ENCODE results near the gene GIMAP2. TPM values are rescaled to one million over a fixed set of nuclear protein-coding genes. Genes with fewer than 3 reads are reported as not detected.

GIMAP2 gene
- total RNA-seq, 1 experiment from 2014 or later: not detected

DNA sequence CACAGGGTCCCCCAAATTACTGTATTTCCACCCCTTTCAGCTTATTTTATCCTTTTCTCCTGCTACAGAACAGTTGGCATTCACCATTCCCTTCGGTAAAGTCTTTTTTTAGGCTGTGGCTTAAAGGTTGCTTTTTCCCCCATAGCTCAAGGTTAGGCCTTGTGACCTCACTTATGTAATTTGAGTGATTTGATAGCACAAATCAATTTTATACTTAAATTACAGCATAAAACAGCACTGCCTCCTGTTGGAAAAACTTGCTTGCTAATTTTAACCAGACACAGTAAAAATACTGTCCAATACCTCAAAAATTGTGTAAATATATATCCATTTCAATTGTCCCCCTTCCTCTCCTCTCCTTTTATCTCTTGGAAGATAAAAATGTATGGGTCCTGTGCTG lies 38.0 kb downstream of the GIMAP2 start:
- no peak overlapping the region for H2BK5ac ChIP-seq (ENCODE audit: insufficient read length, low read length)
- no peak overlapping the region for H3K4ac ChIP-seq (ENCODE audit: low read depth, low read length)
- H3K4me1 Mint-ChIP-seq: no peaks in the 10 kb centered on the region
- no peak overlapping the region for H2BK15ac ChIP-seq (ENCODE audit: low read depth, low read length)
- no peak overlapping the region for H3K56ac ChIP-seq (ENCODE audit: insufficient read length, low read depth, low read length)
- no peak overlapping the region for H3K9ac ChIP-seq (ENCODE audit: extremely low read depth, insufficient read length, low read length)
- H3K79me2 ChIP-seq (ENCODE audit: insufficient read depth, low read length): no peaks in the 10 kb centered on the region
- no peak overlapping the region for H3K27ac Mint-ChIP-seq
- H3K27me3 ChIP-seq (ENCODE audit: insufficient read depth, low read length): peaks cover 7% of the 10 kb centered on the region; the same call in 1 of the 2 replicates
- H3K27ac ChIP-seq (ENCODE audit: insufficient read length, low read depth, low read length): no peak overlapping the region
- no peaks in the 10 kb centered on the region for H3K9me3 ChIP-seq (ENCODE audit: control insufficient read depth, low read depth, low read length)
- DNase-seq: no peak
- no peak overlapping the region for H3K23ac ChIP-seq (ENCODE audit: insufficient read length, low read depth, low read length)
- no CpG with 5 or more reads among the region's 1 CpG for WGBS (ENCODE audit: extremely low coverage, insufficient read length, low lambda C conversion rate)
- H3K27me3 Mint-ChIP-seq (ENCODE audit: low read depth): peaks cover 100% of the 10 kb centered on the region
- no peaks in the 10 kb centered on the region for H4K20me1 ChIP-seq (ENCODE audit: control insufficient read depth, insufficient read depth, insufficient read length)
- no peak overlapping the region for H2AFZ ChIP-seq (ENCODE audit: low read length)
- H3K9me3 Mint-ChIP-seq: peaks cover 16 to 39% of the 10 kb centered on the region in 2 experiments
- no peak overlapping the region for H4K5ac ChIP-seq (ENCODE audit: insufficient read length, low read depth, low read length)
- H4K8ac ChIP-seq (replicated peaks; ENCODE audit: insufficient read length, low read depth, low read length): no peak overlapping the region
- H2BK12ac ChIP-seq (ENCODE audit: insufficient read length, low read depth, low read length): no peak overlapping the region
- no peak overlapping the region for H3K4me3 Mint-ChIP-seq
- H4K91ac ChIP-seq (ENCODE audit: insufficient read length, low read depth, low read length): no peak overlapping the region
- no peaks in the 10 kb centered on the region for H3K23me2 ChIP-seq (ENCODE audit: insufficient read length, low read depth, low read length, poor library complexity, severe bottlenecking)
- H3T11ph ChIP-seq (ENCODE audit: low read length): no peak overlapping the region
- H2BK20ac ChIP-seq (ENCODE audit: low read depth, low read length, poor library complexity, severe bottlenecking): no peak overlapping the region
- no peaks in the 10 kb centered on the region for H3K79me1 ChIP-seq (ENCODE audit: insufficient read depth, low read depth, low read length, poor library complexity, severe bottlenecking)
- TF ChIP-seq, protein P1, sequence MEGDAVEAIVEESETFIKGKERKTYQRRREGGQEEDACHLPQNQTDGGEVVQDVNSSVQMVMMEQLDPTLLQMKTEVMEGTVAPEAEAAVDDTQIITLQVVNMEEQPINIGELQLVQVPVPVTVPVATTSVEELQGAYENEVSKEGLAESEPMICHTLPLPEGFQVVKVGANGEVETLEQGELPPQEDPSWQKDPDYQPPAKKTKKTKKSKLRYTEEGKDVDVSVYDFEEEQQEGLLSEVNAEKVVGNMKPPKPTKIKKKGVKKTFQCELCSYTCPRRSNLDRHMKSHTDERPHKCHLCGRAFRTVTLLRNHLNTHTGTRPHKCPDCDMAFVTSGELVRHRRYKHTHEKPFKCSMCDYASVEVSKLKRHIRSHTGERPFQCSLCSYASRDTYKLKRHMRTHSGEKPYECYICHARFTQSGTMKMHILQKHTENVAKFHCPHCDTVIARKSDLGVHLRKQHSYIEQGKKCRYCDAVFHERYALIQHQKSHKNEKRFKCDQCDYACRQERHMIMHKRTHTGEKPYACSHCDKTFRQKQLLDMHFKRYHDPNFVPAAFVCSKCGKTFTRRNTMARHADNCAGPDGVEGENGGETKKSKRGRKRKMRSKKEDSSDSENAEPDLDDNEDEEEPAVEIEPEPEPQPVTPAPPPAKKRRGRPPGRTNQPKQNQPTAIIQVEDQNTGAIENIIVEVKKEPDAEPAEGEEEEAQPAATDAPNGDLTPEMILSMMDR (conservative IDR thresholded peaks at IDR 0.05): no peak
- H2AK5ac ChIP-seq (ENCODE audit: insufficient read length, low read length): no peak overlapping the region
- no peak overlapping the region for H3K14ac ChIP-seq (ENCODE audit: insufficient read depth, low read length)
- no peak overlapping the region for H2BK120ac ChIP-seq (ENCODE audit: low read depth, low read length, poor library complexity, severe bottlenecking)
- no peaks in the 10 kb centered on the region for H3K4me1 ChIP-seq (ENCODE audit: insufficient read depth, low read length)
- no peak overlapping the region for H3K18ac ChIP-seq (ENCODE audit: insufficient read length, low read depth, low read length)
- H3K4me2 ChIP-seq (ENCODE audit: insufficient read depth, insufficient read length, low read length): no peak overlapping the region
- no peaks in the 10 kb centered on the region; a peak in 1 of 7 replicates for H3K36me3 Mint-ChIP-seq (ENCODE audit: insufficient read depth in 1 of 3, low read depth in 3 of 3)
